Caco-2 (cell line): ENCODE data around the gene RGS6. TPM values are rescaled to one million over a fixed set of nuclear protein-coding genes. Genes with fewer than 3 reads are reported as not detected.

ENCODE experiments used
- BruUV-seq: library from RNA; stranded (reverse); fragments of 400-500 nt; replicated peaks from 2 replicates; lab custom pipeline; 2021; lab: Mats Ljungman, UMichigan
- CTCF ChIA-PET: fragments of 300-600 bp; sonication (Branson Sonifier 250); formaldehyde crosslinking; loops from one replicate; lab custom pipeline; 2022; ENCODE audit warnings: antibody characterized with exemption; lab: Charles Lee
- POLR2A ChIA-PET: fragments of 300-600 bp; sonication (Branson Sonifier 250); formaldehyde crosslinking; loops from one replicate; lab custom pipeline; 2022; ENCODE audit warnings: antibody characterized with exemption; lab: Charles Lee
- DNase-seq, 2 experiments: peaks; one replicate each; pipeline versions ENCODE4 v3.0.0 to v3.0.0-alpha.2; 2020 to 2022
- H3K27me3 ChIP-seq: replicated peaks from 2 replicates; pipeline ENCODE4 v1.6.0; 2011; ENCODE audit warnings: low read length; ENCODE audit not compliant: control insufficient read depth, insufficient read depth
- H3K36me3 ChIP-seq: 2 replicates; pipeline ENCODE4 v1.5.1; 2011; ENCODE audit warnings: low read length; ENCODE audit not compliant: control insufficient read depth, insufficient read depth
- H3K4me1 ChIP-seq: fragments of 250-450 bp; sonication (Bioruptor Pico); 2 replicates; pipeline ENCODE4 v1.5.1; 2020; ENCODE audit warnings: mild to moderate bottlenecking
- H3K4me3 ChIP-seq: 2 replicates; pipeline ENCODE4 v1.5.1; 2011; ENCODE audit warnings: low read depth, mild to moderate bottlenecking, control low read depth, low read length
- H3K9me3 ChIP-seq: fragments of 250-450 bp; sonication (Bioruptor Pico); 2 replicates; pipeline ENCODE4 v1.5.1; 2020; ENCODE audit warnings: mild to moderate bottlenecking, moderate library complexity
- H3K27ac Mint-ChIP-seq: one replicate; pipeline ENCODE4 v1.8.0; 2022; ENCODE audit warnings: mixed read lengths; ENCODE audit not compliant: unreplicated experiment
- H3K27me3 Mint-ChIP-seq: one replicate; pipeline ENCODE4 v1.8.0; 2022; ENCODE audit warnings: mixed read lengths; ENCODE audit not compliant: insufficient read depth, unreplicated experiment
- H3K36me3 Mint-ChIP-seq: one replicate; pipeline ENCODE4 v1.8.0; 2022; ENCODE audit warnings: mild to moderate bottlenecking, mixed read lengths; ENCODE audit not compliant: insufficient read depth, unreplicated experiment
- H3K4me1 Mint-ChIP-seq: one replicate; pipeline ENCODE4 v1.8.0; 2022; ENCODE audit warnings: low read depth, mixed read lengths; ENCODE audit not compliant: unreplicated experiment
- H3K4me3 Mint-ChIP-seq: one replicate; pipeline ENCODE4 v1.8.0; 2022; ENCODE audit warnings: mild to moderate bottlenecking, moderate library complexity, mixed read lengths; ENCODE audit not compliant: unreplicated experiment
- H3K9me3 Mint-ChIP-seq: one replicate; pipeline ENCODE4 v1.8.0; 2022; ENCODE audit warnings: mixed read lengths; ENCODE audit not compliant: unreplicated experiment
- intact Hi-C: fragments of 100-400 bp; cut with micrococcal nuclease; formaldehyde crosslinking; loops from one replicate; pipeline ENCODE4 v1.10.0; 2022; ENCODE audit not compliant: unreplicated experiment
- total RNA-seq: library from RNA; stranded (reverse); gene quantifications from 2 replicates; pipeline ENCODE4 v1.2.3, GENCODE V29; 2022
- TF ChIP-seq, protein P1 (sequence below), 2 experiments: fragments of 200-600 bp in 1 of 2; IDR thresholded peaks; 1 replicate in 1 of 2; 2 replicates in 1 of 2; pipeline versions ENCODE4 v1.5.1 to v1.8.0; 2011 to 2022; ENCODE audit warnings: antibody characterized with exemption in 1 of 2, control low read depth in 1 of 2, inconsistent platforms in 1 of 2, low read depth in 1 of 2, low read length in 1 of 2, mild to moderate bottlenecking in 1 of 2, moderate library complexity in 1 of 2; ENCODE audit not compliant: insufficient read depth in 1 of 2, severe bottlenecking in 1 of 2, unreplicated experiment in 1 of 2

RGS6 gene
- total RNA-seq, 1 experiment from 2014 or later: not detected

GRCh38 chr14:72499746-72500145, 567.5 kb downstream of the RGS6 start:
- TF ChIP-seq, protein P1, sequence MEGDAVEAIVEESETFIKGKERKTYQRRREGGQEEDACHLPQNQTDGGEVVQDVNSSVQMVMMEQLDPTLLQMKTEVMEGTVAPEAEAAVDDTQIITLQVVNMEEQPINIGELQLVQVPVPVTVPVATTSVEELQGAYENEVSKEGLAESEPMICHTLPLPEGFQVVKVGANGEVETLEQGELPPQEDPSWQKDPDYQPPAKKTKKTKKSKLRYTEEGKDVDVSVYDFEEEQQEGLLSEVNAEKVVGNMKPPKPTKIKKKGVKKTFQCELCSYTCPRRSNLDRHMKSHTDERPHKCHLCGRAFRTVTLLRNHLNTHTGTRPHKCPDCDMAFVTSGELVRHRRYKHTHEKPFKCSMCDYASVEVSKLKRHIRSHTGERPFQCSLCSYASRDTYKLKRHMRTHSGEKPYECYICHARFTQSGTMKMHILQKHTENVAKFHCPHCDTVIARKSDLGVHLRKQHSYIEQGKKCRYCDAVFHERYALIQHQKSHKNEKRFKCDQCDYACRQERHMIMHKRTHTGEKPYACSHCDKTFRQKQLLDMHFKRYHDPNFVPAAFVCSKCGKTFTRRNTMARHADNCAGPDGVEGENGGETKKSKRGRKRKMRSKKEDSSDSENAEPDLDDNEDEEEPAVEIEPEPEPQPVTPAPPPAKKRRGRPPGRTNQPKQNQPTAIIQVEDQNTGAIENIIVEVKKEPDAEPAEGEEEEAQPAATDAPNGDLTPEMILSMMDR (IDR thresholded peaks at IDR 0.05; ENCODE audit: insufficient read depth in 1 of 2, low read depth in 1 of 2, low read length in 1 of 2, severe bottlenecking in 1 of 2, unreplicated experiment in 1 of 2): no peak
- intact Hi-C loops: no loop called here

DNA sequence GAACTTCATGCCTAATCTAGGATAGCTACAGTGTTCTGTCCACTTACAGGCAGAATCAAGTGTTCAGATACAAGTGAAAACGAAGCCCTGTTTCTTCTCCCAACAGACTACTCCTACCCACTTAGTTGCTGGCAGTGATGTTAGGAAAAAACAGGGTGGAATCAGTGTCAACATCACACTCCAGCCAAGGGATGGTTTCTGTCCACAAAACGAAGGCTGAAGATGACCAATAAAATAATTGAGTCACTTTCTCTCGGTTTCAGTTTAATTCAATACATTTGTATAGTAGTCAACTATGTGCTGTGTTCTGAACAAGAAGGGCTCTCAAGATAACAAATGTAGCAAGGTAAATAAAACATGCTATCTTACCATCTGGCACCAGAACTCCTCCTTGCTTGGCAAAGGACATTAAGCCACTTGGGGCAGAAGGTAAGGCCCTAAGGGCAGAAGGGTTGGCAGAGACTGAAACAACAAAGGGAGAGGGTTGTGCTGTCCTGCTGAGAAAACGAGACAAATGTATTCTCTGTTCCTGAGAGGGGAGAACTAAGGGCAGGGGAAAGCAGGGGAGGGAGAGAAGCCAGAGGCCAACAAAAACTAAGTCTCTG, 568.1 kb downstream of the RGS6 start:
- ChIA-PET POLR2A (no interaction called here), CTCF (no interaction called here)
- intact Hi-C loops: no loop called here
- H3K27me3 Mint-ChIP-seq: peaks cover 26% of the 10 kb centered on the region
- no peaks in the 10 kb centered on the region for H3K4me1 Mint-ChIP-seq
- H3K36me3 Mint-ChIP-seq: no peaks in the 10 kb centered on the region
- no peaks in the 10 kb centered on the region for H3K9me3 ChIP-seq
- DNase-seq: no peak
- H3K4me3 ChIP-seq: no peak overlapping the region
- no peaks in the 10 kb centered on the region for H3K4me1 ChIP-seq
- H3K27ac Mint-ChIP-seq: no peak overlapping the region
- TF ChIP-seq, protein P1 (IDR thresholded peaks at IDR 0.05; ENCODE audit: insufficient read depth in 1 of 2, low read depth in 1 of 2, low read length in 1 of 2, severe bottlenecking in 1 of 2, unreplicated experiment in 1 of 2): no peak
- H3K27me3 ChIP-seq: no peaks in the 10 kb centered on the region
- BruUV-seq: no TSS peak
- no peaks in the 10 kb centered on the region for H3K36me3 ChIP-seq
- H3K4me3 Mint-ChIP-seq: no peak overlapping the region
- no peaks in the 10 kb centered on the region for H3K9me3 Mint-ChIP-seq

More at GRCh38 chr14:72499746-72500145, 567.5 kb downstream of the RGS6 start:
- CTCF ChIA-PET: no interaction called here
- Mint-ChIP-seq H3K27me3 (peaks cover 26% of the 10 kb centered on the region), H3K27ac (no peak overlapping the region), H3K9me3 (peaks cover 6% of the 10 kb centered on the region), H3K4me3 (no peak overlapping the region), H3K36me3 (no peaks in the 10 kb centered on the region), H3K4me1 (no peaks in the 10 kb centered on the region)
- Histone ChIP-seq H3K4me1 (no peaks in the 10 kb centered on the region), H3K27me3 (no peaks in the 10 kb centered on the region), H3K36me3 (no peaks in the 10 kb centered on the region), H3K9me3 (no peaks in the 10 kb centered on the region), H3K4me3 (no peak overlapping the region)
- POLR2A ChIA-PET: no interaction called here
- DNase-seq: no peak
- BruUV-seq: no TSS peak

DNA sequence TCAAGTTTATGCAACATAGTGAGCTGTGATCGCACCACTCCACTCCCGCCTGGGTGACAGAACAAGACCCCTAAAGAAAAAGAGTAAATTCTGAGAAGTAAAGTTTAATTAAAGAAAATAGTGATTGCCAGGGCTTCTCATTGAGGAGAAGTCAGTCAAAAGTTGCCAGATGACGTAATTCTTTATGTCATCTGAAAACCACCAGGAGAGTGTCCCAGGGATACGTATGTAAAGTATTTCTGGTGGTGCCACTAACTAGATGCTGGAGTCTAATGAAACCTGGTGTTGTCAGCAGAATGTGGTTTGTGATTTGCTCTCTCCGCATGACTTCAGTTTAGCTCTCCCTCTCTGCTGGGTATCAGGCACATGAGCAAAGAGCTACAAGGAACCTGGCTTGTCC, 569.2 kb downstream of the RGS6 start:
- Mint-ChIP-seq H3K36me3 (no peaks in the 10 kb centered on the region), H3K4me3 (no peak overlapping the region), H3K4me1 (no peaks in the 10 kb centered on the region), H3K27ac (no peak overlapping the region), H3K9me3 (no peaks in the 10 kb centered on the region), H3K27me3 (peaks cover 31% of the 10 kb centered on the region)
- H3K27me3 ChIP-seq: no peaks in the 10 kb centered on the region
- BruUV-seq: no TSS peak
- intact Hi-C loops: no loop called here
- TF ChIP-seq, protein P1 (IDR thresholded peaks at IDR 0.05; ENCODE audit: insufficient read depth in 1 of 2, low read depth in 1 of 2, low read length in 1 of 2, severe bottlenecking in 1 of 2, unreplicated experiment in 1 of 2): no peak
- ChIA-PET POLR2A (no interaction called here), CTCF (interaction anchor here (1.1 kb wide), 1 partner anchor 13 kb away, joined by 5 read pairs; no protein-coding TSS in a partner anchor)
- DNase-seq: no peak
- no peaks in the 10 kb centered on the region for H3K9me3 ChIP-seq
- no peaks in the 10 kb centered on the region for H3K36me3 ChIP-seq
- H3K4me3 ChIP-seq: no peak overlapping the region
- no peaks in the 10 kb centered on the region for H3K4me1 ChIP-seq
